SJCRH30 (cell line): ENCODE data around the gene DHRSX. TPM values are rescaled to one million over a fixed set of nuclear protein-coding genes. Genes with fewer than 3 reads are reported as not detected.
"Not testable (repeated sequence)": the region's sequence is repeated elsewhere in the genome, so short reads cannot be mapped to it uniquely, and the experiment has no call there.

ENCODE experiments used
- DNase-seq, 2 experiments: peaks; one replicate each; pipeline ENCODE4 v3.0.0-alpha.2; 2015 to 2020
- H3K27ac ChIP-seq: fragments of 250-450 bp; sonication (Bioruptor Pico); 2 replicates; pipeline ENCODE4 v1.5.1; 2020; ENCODE audit warnings: mild to moderate bottlenecking, moderate library complexity
- H3K27me3 ChIP-seq: fragments of 250-450 bp; sonication (Bioruptor Pico); 2 replicates; pipeline ENCODE4 v1.5.1; 2020; ENCODE audit warnings: mild to moderate bottlenecking, moderate library complexity
- H3K36me3 ChIP-seq: fragments of 250-450 bp; sonication (Bioruptor Pico); 2 replicates; pipeline ENCODE4 v1.5.1; 2020; ENCODE audit warnings: mild to moderate bottlenecking, moderate library complexity
- H3K4me1 ChIP-seq: fragments of 250-450 bp; sonication (Bioruptor Pico); 2 replicates; pipeline ENCODE4 v1.5.1; 2020; ENCODE audit warnings: mild to moderate bottlenecking, moderate library complexity
- H3K4me3 ChIP-seq: fragments of 250-450 bp; sonication (Bioruptor Pico); 2 replicates; pipeline ENCODE4 v1.5.1; 2020; ENCODE audit warnings: mild to moderate bottlenecking, moderate library complexity
- H3K9me3 ChIP-seq: fragments of 250-450 bp; sonication (Bioruptor Pico); replicated peaks from 2 replicates; pipeline ENCODE4 v1.5.1; 2020; ENCODE audit warnings: mild to moderate bottlenecking, moderate library complexity
- total RNA-seq: library from RNA; depleted of rRNA; stranded (reverse); fragments of >200 nt; shearing (Covaris generic); gene quantifications from 2 replicates; pipeline ENCODE4 v1.2.3, GENCODE V29; 2014

The DHRSX gene
- total RNA-seq, 1 experiment from 2014 or later = 12.0 TPM

DNA sequence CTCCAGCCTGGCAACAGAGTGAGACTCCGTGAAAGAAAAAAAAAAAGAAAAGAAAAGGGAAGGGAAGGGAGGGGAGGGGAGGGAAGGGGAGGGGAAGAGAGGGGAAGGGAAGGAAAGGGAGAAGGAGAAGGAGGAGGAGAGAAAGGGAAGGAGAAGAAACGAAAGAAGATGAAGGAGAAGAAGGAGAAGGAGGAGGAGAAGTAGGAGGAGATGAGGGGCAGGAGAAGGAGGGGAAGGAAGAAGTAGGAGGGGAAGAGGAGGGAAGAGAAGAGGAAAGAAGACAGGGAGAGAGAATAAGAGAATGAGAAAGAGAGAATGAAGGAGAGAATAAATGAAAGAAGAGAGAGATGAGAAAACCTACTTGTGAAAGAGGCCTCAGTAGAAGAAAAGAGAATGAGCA is 170.3 kb downstream of the DHRSX start:
- H3K4me1 ChIP-seq = no peaks in the 10 kb centered on the region
- no peaks in the 10 kb centered on the region for H3K27me3 ChIP-seq
- no peak overlapping the region for H3K4me3 ChIP-seq
- no peaks in the 10 kb centered on the region for H3K9me3 ChIP-seq
- no peaks in the 10 kb centered on the region for H3K36me3 ChIP-seq
- no peak overlapping the region for H3K27ac ChIP-seq
- DNase-seq = no peak

GRCh38 chrX:2327423-2327822 is 173.4 kb downstream of the DHRSX start:
- H3K27ac ChIP-seq = no peak overlapping the region
- DNase-seq = no peak
- H3K9me3 ChIP-seq = no peaks in the 10 kb centered on the region
- H3K4me3 ChIP-seq = no peak overlapping the region
- H3K4me1 ChIP-seq = no peaks in the 10 kb centered on the region
- H3K36me3 ChIP-seq = no peaks in the 10 kb centered on the region
- H3K27me3 ChIP-seq = no peaks in the 10 kb centered on the region

DNA sequence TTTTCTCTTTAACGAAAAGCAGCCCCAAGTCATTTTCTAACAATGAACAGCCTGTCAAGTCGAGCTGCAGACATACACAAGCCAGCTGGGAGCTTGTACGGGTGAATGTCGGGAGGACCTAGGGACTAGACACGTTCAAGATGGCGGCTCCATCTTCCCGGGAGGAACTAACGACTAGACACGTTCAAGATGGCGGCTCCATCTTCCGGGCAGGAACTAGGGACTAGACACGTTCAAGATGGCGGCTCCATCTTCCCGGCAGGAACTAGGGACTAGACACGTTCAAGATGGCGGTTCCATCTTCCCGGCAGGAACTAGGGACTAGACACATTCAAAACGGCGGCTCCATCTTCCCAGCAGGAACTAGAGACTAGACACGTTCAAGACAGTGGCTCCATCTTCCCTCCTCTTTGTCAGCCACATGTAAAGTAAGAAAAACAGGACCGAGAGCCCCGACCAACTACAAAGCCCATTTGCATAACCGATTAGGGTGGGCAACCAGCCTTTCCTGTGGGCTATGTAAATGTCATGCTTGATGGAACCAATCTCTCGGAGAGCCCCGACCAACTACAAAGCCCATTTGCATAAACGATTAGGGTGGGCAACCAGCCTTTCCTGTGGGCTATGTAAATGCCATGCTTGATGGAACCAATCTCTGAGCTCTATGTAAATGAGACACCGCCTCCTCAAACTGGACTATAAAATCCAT is 175.5 kb downstream of the DHRSX start:
- Histone ChIP-seq H3K36me3 (no peaks in the 10 kb centered on the region), H3K4me1 (no peaks in the 10 kb centered on the region), H3K4me3 (no peak overlapping the region), H3K27me3 (no peaks in the 10 kb centered on the region), H3K9me3 (no peaks in the 10 kb centered on the region), H3K27ac (no peak overlapping the region)
- DNase-seq = no peak

DNA sequence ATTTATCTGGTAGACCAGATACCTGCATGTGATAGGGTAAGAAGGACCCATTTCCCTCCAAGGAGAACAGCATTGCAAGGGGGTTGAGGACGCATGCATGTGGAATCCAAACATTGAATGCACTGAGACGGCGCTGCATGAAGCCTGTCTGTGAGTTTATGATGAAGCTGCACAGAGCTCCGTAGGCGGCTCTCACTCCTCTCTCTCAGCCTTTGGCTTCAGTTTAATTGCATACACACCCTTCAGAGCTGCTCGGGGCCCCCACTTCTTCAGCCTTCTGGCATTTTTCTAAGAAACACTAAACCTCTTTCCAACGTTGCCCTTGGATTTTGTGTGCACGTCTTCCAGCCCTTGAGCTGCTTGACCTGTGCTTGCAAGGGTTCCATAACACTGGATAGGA is 176.6 kb downstream of the DHRSX start:
- Histone ChIP-seq H3K36me3 (no peaks in the 10 kb centered on the region), H3K4me1 (no peaks in the 10 kb centered on the region), H3K4me3 (no peak overlapping the region), H3K27me3 (no peaks in the 10 kb centered on the region), H3K27ac (no peak overlapping the region), H3K9me3 (no peaks in the 10 kb centered on the region)
- no peak for DNase-seq

GRCh38 chrX:2321411-2321810 is 179.4 kb downstream of the DHRSX start:
- Histone ChIP-seq H3K9me3 (no peaks in the 10 kb centered on the region), H3K36me3 (no peaks in the 10 kb centered on the region), H3K27ac (no peak overlapping the region), H3K4me3 (no peak overlapping the region), H3K27me3 (no peaks in the 10 kb centered on the region), H3K4me1 (no peaks in the 10 kb centered on the region)
- DNase-seq = no peak

DNA sequence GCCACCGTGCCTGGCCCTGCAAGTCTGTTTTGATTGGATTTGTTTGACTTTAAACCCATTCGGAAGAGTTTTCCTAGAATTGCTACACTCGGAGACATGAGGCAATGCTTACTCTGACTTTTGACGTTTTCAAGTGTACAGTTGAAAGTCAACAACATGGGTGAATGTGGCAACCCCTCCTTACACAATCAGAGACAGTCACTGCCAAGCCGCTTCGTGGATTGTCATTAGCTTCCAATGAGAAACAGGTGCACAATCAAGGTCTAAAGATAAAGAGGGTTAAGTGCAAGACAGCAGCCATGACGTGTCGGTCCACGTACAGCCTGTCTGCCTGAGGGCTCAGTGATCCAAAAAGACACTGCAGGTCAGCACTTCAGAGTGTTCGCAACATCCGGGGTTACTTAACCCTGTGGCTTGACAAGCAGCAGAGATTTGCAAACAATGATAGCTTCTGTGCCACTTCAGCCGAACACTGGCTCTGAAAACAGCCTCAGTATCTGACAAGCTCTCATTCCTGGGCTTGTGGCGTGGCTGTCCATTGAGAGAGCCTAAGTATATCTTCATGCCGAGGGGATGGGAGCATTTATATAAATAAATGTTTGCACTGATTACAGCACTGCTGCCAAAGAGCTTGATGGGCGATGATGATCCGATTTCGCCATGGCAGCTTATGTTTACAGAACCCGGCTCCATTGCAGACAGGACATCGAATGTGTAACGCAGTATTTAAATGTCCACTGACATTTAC is 180.0 kb downstream of the DHRSX start:
- no peaks in the 10 kb centered on the region for H3K27me3 ChIP-seq
- no peaks in the 10 kb centered on the region for H3K4me1 ChIP-seq
- H3K9me3 ChIP-seq = no peaks in the 10 kb centered on the region
- DNase-seq = peak in 1 of 2 experiments; percentile 7
- no peak overlapping the region for H3K4me3 ChIP-seq
- H3K36me3 ChIP-seq = no peaks in the 10 kb centered on the region
- H3K27ac ChIP-seq = no peak overlapping the region

DNA sequence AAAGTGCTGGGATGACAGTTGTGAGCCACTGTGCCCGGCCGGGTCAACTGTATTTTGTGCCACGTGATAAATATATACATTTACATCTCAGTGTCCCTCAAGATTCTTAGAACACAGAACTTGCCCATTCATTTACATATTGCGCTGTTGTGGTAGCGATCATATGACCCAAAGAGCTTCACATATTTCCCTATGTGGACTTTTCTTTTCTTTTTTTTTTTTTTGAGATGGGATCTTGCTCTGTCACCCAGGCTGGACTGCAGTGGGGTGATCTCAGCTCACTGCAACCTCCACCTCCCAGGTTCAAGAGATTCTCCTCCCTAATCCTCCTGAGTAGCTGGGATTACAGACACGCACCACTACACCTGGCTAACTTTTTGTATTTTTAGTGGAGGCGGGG is 180.7 kb downstream of the DHRSX start:
- no peak for DNase-seq
- Histone ChIP-seq H3K27ac (no peak overlapping the region), H3K4me3 (no peak overlapping the region), H3K27me3 (no peaks in the 10 kb centered on the region), H3K4me1 (no peaks in the 10 kb centered on the region), H3K9me3 (no peaks in the 10 kb centered on the region), H3K36me3 (no peaks in the 10 kb centered on the region)

DNA sequence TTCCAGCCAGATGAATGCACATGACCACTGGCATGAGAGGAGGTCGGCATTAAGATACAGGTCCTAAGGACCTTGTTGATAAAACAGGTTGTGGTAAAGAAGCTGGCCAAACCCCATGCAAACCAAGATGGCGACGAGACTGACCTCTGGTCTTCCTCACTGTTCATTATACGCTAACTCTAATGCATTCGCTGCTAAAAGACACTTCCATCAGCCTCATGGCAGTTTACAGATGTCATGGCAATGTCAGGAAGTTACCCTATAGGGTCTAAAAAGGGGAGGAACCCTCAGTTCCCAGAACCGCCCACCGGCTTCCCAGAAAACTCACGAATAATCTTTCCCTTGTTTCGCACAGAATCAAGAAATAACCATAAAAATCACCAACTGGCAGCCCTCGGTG is 182.4 kb downstream of the DHRSX start:
- no peaks in the 10 kb centered on the region for H3K9me3 ChIP-seq
- DNase-seq = no peak
- H3K4me3 ChIP-seq = no peak overlapping the region
- H3K27ac ChIP-seq = no peak overlapping the region
- H3K4me1 ChIP-seq = no peaks in the 10 kb centered on the region
- no peaks in the 10 kb centered on the region for H3K27me3 ChIP-seq
- H3K36me3 ChIP-seq = no peaks in the 10 kb centered on the region

- Histone ChIP-seq H3K27me3 (no peaks in the 10 kb centered on the region), H3K4me1 (no peaks in the 10 kb centered on the region), H3K27ac (no peak overlapping the region), H3K4me3 (no peak overlapping the region), H3K9me3 (no peaks in the 10 kb centered on the region), H3K36me3 (no peaks in the 10 kb centered on the region)
- DNase-seq = no peak
Observed at GRCh38 chrX:2317527-2318055, 183.2 kb downstream of the DHRSX start.

- DNase-seq = no peak
- no peaks in the 10 kb centered on the region for H3K9me3 ChIP-seq
- no peaks in the 10 kb centered on the region for H3K36me3 ChIP-seq
- H3K4me1 ChIP-seq = no peaks in the 10 kb centered on the region
- H3K4me3 ChIP-seq = no peak overlapping the region
- no peaks in the 10 kb centered on the region for H3K27me3 ChIP-seq
- H3K27ac ChIP-seq = no peak overlapping the region
Observed at GRCh38 chrX:2316534-2316933, 184.2 kb downstream of the DHRSX start.

GRCh38 chrX:2315434-2315833 is 185.3 kb downstream of the DHRSX start:
- Histone ChIP-seq H3K36me3 (no peaks in the 10 kb centered on the region), H3K27me3 (no peaks in the 10 kb centered on the region)
- DNase-seq = no peak

GRCh38 chrX:2314831-2315365 is 185.9 kb downstream of the DHRSX start:
- no peak overlapping the region for H3K27ac ChIP-seq
- H3K4me1 ChIP-seq = no peaks in the 10 kb centered on the region
- no peaks in the 10 kb centered on the region for H3K9me3 ChIP-seq
- H3K36me3 ChIP-seq = no peaks in the 10 kb centered on the region
- no peak overlapping the region for H3K4me3 ChIP-seq
- H3K27me3 ChIP-seq = no peaks in the 10 kb centered on the region
- no peak for DNase-seq

More at GRCh38 chrX:2315434-2315833, 185.3 kb downstream of the DHRSX start:
- no peaks in the 10 kb centered on the region for H3K9me3 ChIP-seq
- H3K27ac ChIP-seq = no peak overlapping the region
- no peaks in the 10 kb centered on the region for H3K4me1 ChIP-seq
- no peak overlapping the region for H3K4me3 ChIP-seq

GRCh38 chrX:2313864-2314640 is 186.7 kb downstream of the DHRSX start:
- Histone ChIP-seq H3K27ac (no peak overlapping the region), H3K9me3 (no peaks in the 10 kb centered on the region), H3K4me1 (no peaks in the 10 kb centered on the region), H3K36me3 (no peaks in the 10 kb centered on the region), H3K4me3 (no peak overlapping the region), H3K27me3 (no peaks in the 10 kb centered on the region)
- DNase-seq = no peak

DNA sequence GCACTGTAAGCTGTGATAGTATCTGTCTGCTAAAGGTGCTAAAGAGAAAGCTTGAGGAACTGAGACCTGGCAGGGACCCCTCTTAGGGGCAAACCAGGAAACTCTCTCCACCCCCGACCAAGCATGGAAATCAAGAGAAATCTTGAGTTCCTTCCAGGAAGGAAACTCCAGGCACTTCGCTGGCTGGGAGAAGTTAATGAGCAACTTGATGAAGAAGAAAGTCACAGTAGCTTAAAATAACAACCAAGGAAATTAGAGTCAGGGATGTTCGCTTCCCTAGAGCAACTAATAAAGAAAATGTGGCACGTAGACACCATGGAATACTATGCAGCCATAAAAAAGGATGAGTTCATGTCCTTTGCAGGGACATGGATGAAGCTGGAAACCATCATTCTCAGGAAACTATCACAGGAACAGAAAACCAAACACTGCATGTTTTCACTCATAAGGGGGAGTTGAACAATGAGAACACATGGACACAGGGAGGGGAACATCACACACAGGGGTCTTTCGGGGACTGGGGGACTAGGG is 188.7 kb downstream of the DHRSX start:
- not testable (repeated sequence) for H3K27ac ChIP-seq, DNase-seq, H3K4me1 ChIP-seq, H3K4me3 ChIP-seq, H3K36me3 ChIP-seq, H3K9me3 ChIP-seq, H3K27me3 ChIP-seq
